K562 (cell line): ENCODE data around the gene KCNK4. TPM values are rescaled to one million over a fixed set of nuclear protein-coding genes. Genes with fewer than 3 reads are reported as not detected.

Experiments used
- CHD1 ChIP-seq: fragments of 200-600 bp; sonication (generic); IDR thresholded peaks from one replicate; pipeline ENCODE4 v1.6.1; 2012; ENCODE audit warnings: mild to moderate bottlenecking, moderate library complexity, low read length, inconsistent platforms
- DEAF1 ChIP-seq: fragments of 450-650 bp; formaldehyde crosslinking; IDR thresholded peaks from 2 replicates; pipeline ENCODE4 v1.4.0; 2020; ENCODE audit warnings: mild to moderate bottlenecking, moderate library complexity
- EP300 ChIP-seq: IDR thresholded peaks from 2 replicates; pipeline ENCODE4 v1.6.1; 2012; ENCODE audit warnings: low read length, improper control_type of control experiment
- FOXP4 ChIP-seq: sonication (generic); formaldehyde crosslinking; IDR thresholded peaks from 2 replicates; pipeline ENCODE4 v1.8.0; 2022; ENCODE audit warnings: mild to moderate bottlenecking, missing genetic modification reagents, borderline replicate concordance
- KLF1 ChIP-seq: fragments of 450-650 bp; IDR thresholded peaks from 2 replicates; pipeline ENCODE4 v1.6.1; 2016; ENCODE audit warnings: missing genetic modification characterization, missing compliant biosample characterization
- MAX ChIP-seq: sonication (generic); formaldehyde crosslinking; IDR thresholded peaks from 2 replicates; pipeline ENCODE4 v1.9.0; 2022; ENCODE audit warnings: mild to moderate bottlenecking, missing genetic modification reagents
- NFYB ChIP-seq: IDR thresholded peaks from 2 replicates; pipeline ENCODE4 v1.6.1; 2011; ENCODE audit warnings: mild to moderate bottlenecking, moderate library complexity; ENCODE audit not compliant: insufficient read length; ENCODE audit errors: extremely low read depth
- NKRF ChIP-seq: fragments of 450-650 bp; IDR thresholded peaks from 2 replicates; pipeline ENCODE4 v1.6.1; 2016; ENCODE audit warnings: borderline replicate concordance
- NR0B1 ChIP-seq: fragments of 450-650 bp; IDR thresholded peaks from one replicate; pipeline ENCODE4 v1.6.1; 2018; ENCODE audit warnings: mild to moderate bottlenecking, moderate library complexity; ENCODE audit not compliant: partially characterized antibody
- SMAD3 ChIP-seq: fragments of 450-650 bp; formaldehyde crosslinking; conservative IDR thresholded peaks from 2 replicates; pipeline ENCODE4 v1.4.0; 2020; ENCODE audit warnings: mild to moderate bottlenecking
- STAT6 ChIP-seq: sonication (generic); formaldehyde crosslinking; IDR thresholded peaks from 2 replicates; pipeline ENCODE4 v1.8.1; 2023; ENCODE audit warnings: mild to moderate bottlenecking, missing genetic modification reagents
- TBP ChIP-seq: optimal IDR thresholded peaks from 2 replicates; pipeline ENCODE3; 2011; ENCODE audit warnings: low read depth, low read length, improper control_type of control experiment
- ZNF431 ChIP-seq: sonication (generic); formaldehyde crosslinking; IDR thresholded peaks from 2 replicates; pipeline ENCODE4 v1.8.0; 2022; ENCODE audit warnings: mild to moderate bottlenecking, missing genetic modification reagents
- ZNF655 ChIP-seq: fragments of 250-450 bp; sonication (Bioruptor Pico); IDR thresholded peaks from 2 replicates; pipeline ENCODE4 v1.5.0; 2021
- ZSCAN29 ChIP-seq: fragments of 450-650 bp; IDR thresholded peaks from 2 replicates; pipeline ENCODE4 v1.6.1; 2017
- polyA plus RNA-seq, 8 experiments: library from polyadenylated mRNA; depleted of rRNA in 4 of 8; stranded (reverse) in 5 of 8; unstranded in 3 of 8; fragments of >200 nt; fragmentation: Nextera tagmentation in 2 of 8; fragmentation: Illumina TruSeq in 1 of 8; extraction: Ambion mirVana in 2 of 8; extraction: Trizol in 1 of 8; gene quantifications; 2 replicates each; pipeline versions ENCODE4 v1.2.1 to v1.2.3, GENCODE V29; 2011 to 2014; ENCODE audit warnings: inconsistent platforms in 1 of 8, missing spikeins in 1 of 8
- total RNA-seq, 7 experiments: library from RNA; depleted of rRNA in 6 of 7; stranded (reverse); fragments of >200 nt in 6 of 7; fragmentation: Illumina TruSeq in 2 of 7; extraction: Trizol in 2 of 7; gene quantifications; 2 replicates each; pipeline versions ENCODE4 v1.2.1 to v1.2.3, GENCODE V29; 2011 to 2021; ENCODE audit warnings: low replicate concordance in 1 of 7

Gene KCNK4
- total and polyA plus RNA-seq, 9 of the 15 experiments (the other 6 are each of a cell fraction or from before 2014, with no cell fraction given): not detected

- TF ChIP-seq STAT6 (CRISPR knock-in tag): no peak
- peak; percentile 70; the same call in 1 of the 2 replicates for TF ChIP-seq ZNF431 (CRISPR knock-in tag)
- TF ChIP-seq EP300: peak; percentile 19
- peak; percentile 36 for TF ChIP-seq TBP
- no peak for TF ChIP-seq SMAD3 (CRISPR knock-in tag)
- no peak for TF ChIP-seq NFYB
- no peak for TF ChIP-seq NR0B1
- no peak for TF ChIP-seq FOXP4 (CRISPR knock-in tag)
- TF ChIP-seq NKRF: peak; percentile 75; the same call in 1 of the 2 replicates
- TF ChIP-seq ZSCAN29: no peak
- peak; percentile 58 for TF ChIP-seq CHD1
- peak; percentile 67; the same call in 1 of the 2 replicates for TF ChIP-seq KLF1 (tag)
- TF ChIP-seq ZNF655: no peak
- 0 out of 2 replicates have a peak, but pooled peaks have one; percentile 20 for TF ChIP-seq DEAF1 (CRISPR knock-in tag)
- peak; percentile 96 for TF ChIP-seq MAX (CRISPR knock-in tag)
Observed at GRCh38 chr11:64304316-64305072, 13.4 kb downstream of the KCNK4 start (continued).
